ENCODE data around the gene PRR16. TPM values are rescaled to one million over a fixed set of nuclear protein-coding genes. Genes with fewer than 3 reads are reported as not detected.

The PRR16 gene
- total RNA-seq, 1 experiment from 2014 or later, result 18.9 TPM

- peaks cover under 1% of the 10 kb centered on the region for H3K9me3 Mint-ChIP-seq (ENCODE audit: unreplicated experiment)
- TF ChIP-seq CTCF (IDR thresholded peaks at IDR 0.05; ENCODE audit: unreplicated experiment), result no peak
- ChIA-PET POLR2A (interaction anchor here (0.6 to 3.6 kb wide), 10 partner anchors 10 to 252 kb away, joined by 3 to 28 read pairs (median 4); no protein-coding TSS in a partner anchor), CTCF (interaction anchor here (0.5 to 3.9 kb wide), 5 partner anchors 11 to 1315 kb away, joined by 3 to 16 read pairs (median 3); no protein-coding TSS in a partner anchor)
- intact Hi-C loops (cut with micrococcal nuclease), result loop anchor here (2.0 to 10.0 kb wide), 4 partner anchors 69 to 1549 kb away; a partner anchor contains a TSS
- peak overlapping the region; percentile 1 for H3K4me3 Mint-ChIP-seq (ENCODE audit: unreplicated experiment)
- peak overlapping the region; percentile 93 for H3K27ac Mint-ChIP-seq (ENCODE audit: low read depth, unreplicated experiment)
- BruUV-seq (replicated peaks), result no TSS peak
- H3K27me3 Mint-ChIP-seq (ENCODE audit: insufficient read depth, unreplicated experiment), result no peaks in the 10 kb centered on the region
- DNase-seq (ENCODE audit: unreplicated experiment), result peak; percentile 84
- no peaks in the 10 kb centered on the region for H3K36me3 Mint-ChIP-seq (ENCODE audit: insufficient read depth, unreplicated experiment)
- peaks cover 32% of the 10 kb centered on the region for H3K4me1 Mint-ChIP-seq (ENCODE audit: insufficient read depth, unreplicated experiment)
Observed at GRCh38 chr5:120615967-120616645, 152.0 kb downstream of the PRR16 start.

- CTCF ChIA-PET, result no interaction called here
- peaks cover 26% of the 10 kb centered on the region for H3K4me1 Mint-ChIP-seq (ENCODE audit: insufficient read depth, unreplicated experiment)
- no TSS peak for BruUV-seq (replicated peaks)
Observed at GRCh38 chr5:120621339-120621738, 157.2 kb downstream of the PRR16 start.

GRCh38 chr5:120624021-120624563 is 160.0 kb downstream of the PRR16 start:
- intact Hi-C loops (cut with micrococcal nuclease), result no loop called here
- Mint-ChIP-seq H3K27ac (ENCODE audit: low read depth, unreplicated experiment) (peak overlapping the region; percentile 66), H3K4me1 (ENCODE audit: insufficient read depth, unreplicated experiment) (peaks cover 19% of the 10 kb centered on the region), H3K4me3 (ENCODE audit: unreplicated experiment) (peak overlapping the region; percentile 43), H3K36me3 (ENCODE audit: insufficient read depth, unreplicated experiment) (no peaks in the 10 kb centered on the region), H3K9me3 (ENCODE audit: unreplicated experiment) (no peaks in the 10 kb centered on the region), H3K27me3 (ENCODE audit: insufficient read depth, unreplicated experiment) (no peaks in the 10 kb centered on the region)
- TF ChIP-seq CTCF (IDR thresholded peaks at IDR 0.05; ENCODE audit: unreplicated experiment), result no peak
- POLR2A ChIA-PET, result no interaction called here
- DNase-seq (ENCODE audit: unreplicated experiment), result no peak
- CTCF ChIA-PET, result interaction anchor here (0.7 kb wide), 1 partner anchor 10 kb away, joined by 3 read pairs; no protein-coding TSS in a partner anchor
- BruUV-seq (replicated peaks), result no TSS peak

More at GRCh38 chr5:120621339-120621738, 157.2 kb downstream of the PRR16 start:
- H3K36me3 Mint-ChIP-seq (ENCODE audit: insufficient read depth, unreplicated experiment), result no peaks in the 10 kb centered on the region
- DNase-seq (ENCODE audit: unreplicated experiment), result no peak
- H3K4me3 Mint-ChIP-seq (ENCODE audit: unreplicated experiment), result no peak overlapping the region
- intact Hi-C loops (cut with micrococcal nuclease), result no loop called here
- POLR2A ChIA-PET, result no interaction called here
- no peak for TF ChIP-seq CTCF (IDR thresholded peaks at IDR 0.05; ENCODE audit: unreplicated experiment)
- H3K9me3 Mint-ChIP-seq (ENCODE audit: unreplicated experiment), result no peaks in the 10 kb centered on the region
- H3K27ac Mint-ChIP-seq (ENCODE audit: low read depth, unreplicated experiment), result peak overlapping the region; percentile 14
- no peaks in the 10 kb centered on the region for H3K27me3 Mint-ChIP-seq (ENCODE audit: insufficient read depth, unreplicated experiment)

GRCh38 chr5:120628156-120628555 is 164.1 kb downstream of the PRR16 start:
- BruUV-seq (replicated peaks), result no TSS peak
- ChIA-PET CTCF (no interaction called here), POLR2A (no interaction called here)
- no peak overlapping the region for H3K27ac Mint-ChIP-seq (ENCODE audit: low read depth, unreplicated experiment)
- no peak overlapping the region for H3K4me3 Mint-ChIP-seq (ENCODE audit: unreplicated experiment)
- H3K36me3 Mint-ChIP-seq (ENCODE audit: insufficient read depth, unreplicated experiment), result peaks cover 14% of the 10 kb centered on the region
- no peak for DNase-seq (ENCODE audit: unreplicated experiment)
- H3K9me3 Mint-ChIP-seq (ENCODE audit: unreplicated experiment), result no peaks in the 10 kb centered on the region
- no peak for TF ChIP-seq CTCF (IDR thresholded peaks at IDR 0.05; ENCODE audit: unreplicated experiment)
- peaks cover 13% of the 10 kb centered on the region for H3K4me1 Mint-ChIP-seq (ENCODE audit: insufficient read depth, unreplicated experiment)
- intact Hi-C loops (cut with micrococcal nuclease), result no loop called here
- no peaks in the 10 kb centered on the region for H3K27me3 Mint-ChIP-seq (ENCODE audit: insufficient read depth, unreplicated experiment)

Measured in MCF 10A (cell line).